ENCODE results near the gene TRRAP.
A peak's percentile ranks its signal among the peaks of the same experiment; 100 is the strongest.
"Not testable (repeated sequence)": the region's sequence is repeated elsewhere in the genome, so short reads cannot be mapped to it uniquely, and the experiment has no call there.

Gene TRRAP

DNA sequence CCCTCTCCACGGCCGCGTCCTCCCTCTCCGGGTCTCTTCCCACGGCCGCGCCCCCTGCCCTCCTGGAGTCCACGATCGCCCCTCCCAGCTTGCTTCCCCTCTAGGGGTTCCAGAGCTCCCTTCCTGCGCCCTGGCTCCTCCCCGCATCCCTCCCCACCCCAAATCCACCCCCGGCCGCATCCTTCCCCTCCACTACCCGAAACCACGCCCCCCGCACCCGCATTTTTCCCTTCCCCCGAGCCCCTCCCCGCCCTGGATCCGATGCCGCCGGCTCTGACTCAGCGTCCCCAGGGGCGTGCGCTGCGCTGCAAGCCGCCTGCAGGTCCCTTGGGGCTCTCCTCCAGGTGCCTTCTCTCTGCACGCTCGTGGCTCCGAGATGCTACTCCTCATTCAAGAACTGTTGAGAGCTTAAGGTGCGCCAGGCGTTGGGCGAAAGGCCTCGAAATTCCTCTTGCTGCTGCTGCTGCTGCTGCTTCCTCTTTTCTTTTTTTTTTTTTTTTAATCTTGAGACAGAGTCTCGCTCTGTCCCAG is 8.1 kb upstream of the TRRAP start:
- H2AFZ ChIP-seq (ENCODE audit: low read depth, low read length) = peak overlapping the region; percentile 71
- no peaks in the 10 kb centered on the region for H3K9me3 ChIP-seq (ENCODE audit: low read length)
- no peaks in the 10 kb centered on the region for H3K36me3 ChIP-seq (ENCODE audit: insufficient read depth, low read length)
- H3K27me3 ChIP-seq (ENCODE audit: insufficient read depth, low read length) = peaks cover 35% of the 10 kb centered on the region
- peaks cover 16% of the 10 kb centered on the region for H3K4me1 ChIP-seq (ENCODE audit: insufficient read depth, low read length)
- peak overlapping the region; percentile 49 for H3K4me3 ChIP-seq (ENCODE audit: low read length)

GRCh38 chr7:98870807-98871491 is 7.4 kb upstream of the TRRAP start:
- Histone ChIP-seq H3K27me3 (ENCODE audit: insufficient read depth, low read length) (peaks cover 35% of the 10 kb centered on the region), H2AFZ (ENCODE audit: low read depth, low read length) (no peak overlapping the region), H3K4me1 (ENCODE audit: insufficient read depth, low read length) (peaks cover 16% of the 10 kb centered on the region), H3K4me3 (ENCODE audit: low read length) (no peak overlapping the region), H3K9me3 (ENCODE audit: low read length) (no peaks in the 10 kb centered on the region), H3K36me3 (ENCODE audit: insufficient read depth, low read length) (no peaks in the 10 kb centered on the region)

GRCh38 chr7:98872328-98872924 is 5.9 kb upstream of the TRRAP start:
- Histone ChIP-seq H3K36me3 (ENCODE audit: insufficient read depth, low read length) (no peaks in the 10 kb centered on the region), H3K9me3 (ENCODE audit: low read length) (no peaks in the 10 kb centered on the region), H3K4me3 (ENCODE audit: low read length) (no peak overlapping the region), H3K27me3 (ENCODE audit: insufficient read depth, low read length) (peaks cover 35% of the 10 kb centered on the region), H3K4me1 (ENCODE audit: insufficient read depth, low read length) (peaks cover 9% of the 10 kb centered on the region), H2AFZ (ENCODE audit: low read depth, low read length) (no peak overlapping the region)

- H3K9me3 ChIP-seq (ENCODE audit: low read length); H3K4me1 ChIP-seq (ENCODE audit: insufficient read depth, low read length); H3K36me3 ChIP-seq (ENCODE audit: insufficient read depth, low read length); H3K4me3 ChIP-seq (ENCODE audit: low read length); H2AFZ ChIP-seq (ENCODE audit: low read depth, low read length): not testable (repeated sequence)
- H3K27me3 ChIP-seq (ENCODE audit: insufficient read depth, low read length) = peaks cover 29% of the 10 kb centered on the region
These were observed 4.7 kb upstream of the TRRAP start for GRCh38 chr7:98873610-98874009.

- peaks cover 7% of the 10 kb centered on the region for H3K4me1 ChIP-seq (ENCODE audit: insufficient read depth, low read length)
- H3K27me3 ChIP-seq (ENCODE audit: insufficient read depth, low read length) = peaks cover 16% of the 10 kb centered on the region
- no peaks in the 10 kb centered on the region for H3K36me3 ChIP-seq (ENCODE audit: insufficient read depth, low read length)
- no peaks in the 10 kb centered on the region for H3K9me3 ChIP-seq (ENCODE audit: low read length)
- no peak overlapping the region for H3K4me3 ChIP-seq (ENCODE audit: low read length)
- no peak overlapping the region for H2AFZ ChIP-seq (ENCODE audit: low read depth, low read length)
These were observed 3.4 kb upstream of the TRRAP start for GRCh38 chr7:98874942-98875341.

- no peaks in the 10 kb centered on the region for H3K36me3 ChIP-seq (ENCODE audit: insufficient read depth, low read length)
- no peak overlapping the region for H2AFZ ChIP-seq (ENCODE audit: low read depth, low read length)
- H3K9me3 ChIP-seq (ENCODE audit: low read length) = no peaks in the 10 kb centered on the region
- H3K4me1 ChIP-seq (ENCODE audit: insufficient read depth, low read length) = peaks cover 6% of the 10 kb centered on the region
- H3K4me3 ChIP-seq (ENCODE audit: low read length) = no peak overlapping the region
- H3K27me3 ChIP-seq (ENCODE audit: insufficient read depth, low read length) = peaks cover 13% of the 10 kb centered on the region
These were observed 2.8 kb upstream of the TRRAP start for GRCh38 chr7:98875501-98875900.

GRCh38 chr7:98877146-98877545 is 1.2 kb upstream of the TRRAP start:
- no peak overlapping the region for H2AFZ ChIP-seq (ENCODE audit: low read depth, low read length)
- peaks cover 6% of the 10 kb centered on the region for H3K4me1 ChIP-seq (ENCODE audit: insufficient read depth, low read length)
- peaks cover 8% of the 10 kb centered on the region for H3K36me3 ChIP-seq (ENCODE audit: insufficient read depth, low read length)
- peaks cover 4% of the 10 kb centered on the region for H3K27me3 ChIP-seq (ENCODE audit: insufficient read depth, low read length)
- no peaks in the 10 kb centered on the region for H3K9me3 ChIP-seq (ENCODE audit: low read length)
- no peak overlapping the region for H3K4me3 ChIP-seq (ENCODE audit: low read length)

- Histone ChIP-seq H3K27me3 (ENCODE audit: insufficient read depth, low read length) (peaks cover 3% of the 10 kb centered on the region), H3K9me3 (ENCODE audit: low read length) (no peaks in the 10 kb centered on the region), H3K36me3 (ENCODE audit: insufficient read depth, low read length) (peaks cover 14% of the 10 kb centered on the region), H2AFZ (ENCODE audit: low read depth, low read length) (peak overlapping the region; percentile 85), H3K4me1 (ENCODE audit: insufficient read depth, low read length) (peaks cover 6% of the 10 kb centered on the region), H3K4me3 (ENCODE audit: low read length) (peak overlapping the region; percentile 94)
These were observed 504 bp upstream of the TRRAP start for GRCh38 chr7:98877692-98878364.

DNA sequence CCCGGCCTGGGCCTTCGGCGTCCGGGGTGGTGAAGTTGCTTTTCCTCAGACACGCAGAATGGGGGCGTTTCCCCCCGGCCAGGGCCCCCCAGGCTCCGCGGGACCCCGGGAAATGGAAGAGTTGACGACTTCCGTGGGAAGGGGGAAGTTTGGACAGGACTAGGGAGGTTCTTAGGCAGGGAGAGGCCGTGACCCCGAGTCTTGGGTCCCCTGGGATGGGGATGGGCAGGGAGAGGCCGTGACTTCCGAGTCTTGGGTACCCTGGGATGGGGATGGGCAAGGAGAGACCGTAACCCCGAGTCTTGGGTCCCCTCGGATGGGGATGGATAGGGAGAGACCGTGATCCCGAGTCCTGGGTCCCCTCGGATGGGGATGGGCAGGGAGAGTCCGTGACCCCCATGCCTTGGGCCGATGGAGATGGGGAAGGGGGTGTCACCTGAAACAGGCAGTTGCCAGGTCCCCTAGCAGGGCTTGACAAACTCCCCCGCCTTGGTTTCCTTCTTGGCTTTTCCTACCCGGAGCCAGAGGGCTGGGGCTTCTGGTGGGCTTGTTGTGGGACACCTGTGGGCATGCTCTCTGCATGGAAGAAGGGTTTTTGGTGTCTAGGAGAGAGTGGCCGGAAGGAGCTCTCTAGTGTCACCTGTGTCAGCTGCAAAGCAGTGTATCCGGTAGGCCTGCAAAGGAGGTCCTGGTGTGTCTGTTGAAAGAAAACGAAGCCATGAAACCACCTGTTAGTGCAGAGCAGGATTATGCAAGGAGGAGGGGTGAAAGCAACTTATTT is 1.1 kb downstream of the TRRAP start:
- H3K4me1 ChIP-seq (ENCODE audit: insufficient read depth, low read length) = peaks cover 6% of the 10 kb centered on the region
- H3K27me3 ChIP-seq (ENCODE audit: insufficient read depth, low read length) = peaks cover 3% of the 10 kb centered on the region

GRCh38 chr7:98879979-98880315 is 1.6 kb downstream of the TRRAP start:
- H2AFZ ChIP-seq (ENCODE audit: low read depth, low read length) = no peak overlapping the region
- H3K4me1 ChIP-seq (ENCODE audit: insufficient read depth, low read length) = peaks cover 6% of the 10 kb centered on the region
- H3K4me3 ChIP-seq (ENCODE audit: low read length) = peak overlapping the region; percentile 94
- H3K27me3 ChIP-seq (ENCODE audit: insufficient read depth, low read length) = no peaks in the 10 kb centered on the region
- no peaks in the 10 kb centered on the region for H3K9me3 ChIP-seq (ENCODE audit: low read length)
- peaks cover 32% of the 10 kb centered on the region for H3K36me3 ChIP-seq (ENCODE audit: insufficient read depth, low read length)

More for the DNA sequence above, 1.1 kb downstream of the TRRAP start:
- Histone ChIP-seq H3K9me3 (ENCODE audit: low read length) (no peaks in the 10 kb centered on the region), H3K36me3 (ENCODE audit: insufficient read depth, low read length) (peaks cover 27% of the 10 kb centered on the region), H3K4me3 (ENCODE audit: low read length) (peak overlapping the region; percentile 94), H2AFZ (ENCODE audit: low read depth, low read length) (peak overlapping the region; percentile 85)

DNA sequence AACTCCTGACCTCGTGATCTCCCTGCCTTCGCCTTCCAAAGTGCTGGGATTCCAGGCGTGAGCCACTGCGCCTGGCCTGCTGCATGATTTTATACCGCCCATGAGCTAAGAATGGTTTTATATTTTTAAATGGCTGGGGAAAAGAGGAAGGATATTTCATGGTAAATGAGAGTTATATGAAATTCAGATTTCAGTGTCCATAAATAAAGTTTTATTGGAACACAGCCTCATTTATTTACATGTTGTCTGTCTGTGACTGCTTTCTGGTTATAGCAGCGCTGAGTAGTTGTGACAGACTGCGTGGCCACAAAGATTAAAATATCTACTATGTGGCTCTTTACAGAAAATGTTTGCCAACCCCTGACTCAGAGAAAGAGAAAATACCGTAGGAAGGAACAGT is 2.2 kb downstream of the TRRAP start:
- Histone ChIP-seq H2AFZ (ENCODE audit: low read depth, low read length) (no peak overlapping the region), H3K4me3 (ENCODE audit: low read length) (no peak overlapping the region), H3K27me3 (ENCODE audit: insufficient read depth, low read length) (no peaks in the 10 kb centered on the region), H3K4me1 (ENCODE audit: insufficient read depth, low read length) (peaks cover 6% of the 10 kb centered on the region), H3K9me3 (ENCODE audit: low read length) (no peaks in the 10 kb centered on the region), H3K36me3 (ENCODE audit: insufficient read depth, low read length) (peaks cover 32% of the 10 kb centered on the region)

DNA sequence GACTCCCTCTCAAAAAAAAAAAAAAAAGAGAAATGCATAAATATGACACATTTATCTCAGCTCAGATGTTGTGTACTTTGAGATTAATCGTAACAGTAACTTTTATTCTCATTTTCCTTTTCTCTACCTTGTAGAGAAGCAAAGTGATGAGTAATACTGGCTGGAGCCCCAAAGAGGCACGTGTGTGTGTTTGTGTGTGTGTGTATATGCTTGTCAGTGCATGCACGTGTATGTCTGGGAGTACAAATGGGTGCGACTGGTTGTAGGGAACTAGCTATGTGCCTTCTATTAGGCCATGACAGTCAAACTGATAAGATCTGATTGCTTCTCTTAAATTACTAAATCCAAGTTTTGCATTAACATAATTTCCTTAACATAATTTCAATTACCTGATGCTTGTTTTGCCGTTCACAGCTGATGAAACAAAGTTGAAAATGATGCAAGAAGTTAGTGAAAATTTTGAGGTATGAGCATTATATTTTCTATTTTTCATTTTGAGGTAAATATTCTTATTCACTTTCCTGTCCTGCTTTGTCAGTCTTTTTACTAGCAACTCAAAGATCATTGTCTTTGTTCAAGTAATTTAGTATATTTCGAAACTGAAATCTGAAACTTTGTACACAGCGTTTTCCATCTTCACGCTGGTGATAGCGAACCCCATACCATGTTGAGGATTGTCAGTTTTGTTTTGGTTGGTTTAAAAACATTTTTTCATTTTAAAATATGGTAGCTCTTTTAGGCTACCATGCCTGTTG is 3.4 kb downstream of the TRRAP start:
- peaks cover 34% of the 10 kb centered on the region for H3K36me3 ChIP-seq (ENCODE audit: insufficient read depth, low read length)
- H3K9me3 ChIP-seq (ENCODE audit: low read length) = no peaks in the 10 kb centered on the region
- H3K4me3 ChIP-seq (ENCODE audit: low read length) = no peak overlapping the region
- peaks cover 6% of the 10 kb centered on the region for H3K4me1 ChIP-seq (ENCODE audit: insufficient read depth, low read length)
- H2AFZ ChIP-seq (ENCODE audit: low read depth, low read length) = no peak overlapping the region
- no peaks in the 10 kb centered on the region for H3K27me3 ChIP-seq (ENCODE audit: insufficient read depth, low read length)
